ENCODE data around the gene TMEM256.

TMEM256 gene

DNA sequence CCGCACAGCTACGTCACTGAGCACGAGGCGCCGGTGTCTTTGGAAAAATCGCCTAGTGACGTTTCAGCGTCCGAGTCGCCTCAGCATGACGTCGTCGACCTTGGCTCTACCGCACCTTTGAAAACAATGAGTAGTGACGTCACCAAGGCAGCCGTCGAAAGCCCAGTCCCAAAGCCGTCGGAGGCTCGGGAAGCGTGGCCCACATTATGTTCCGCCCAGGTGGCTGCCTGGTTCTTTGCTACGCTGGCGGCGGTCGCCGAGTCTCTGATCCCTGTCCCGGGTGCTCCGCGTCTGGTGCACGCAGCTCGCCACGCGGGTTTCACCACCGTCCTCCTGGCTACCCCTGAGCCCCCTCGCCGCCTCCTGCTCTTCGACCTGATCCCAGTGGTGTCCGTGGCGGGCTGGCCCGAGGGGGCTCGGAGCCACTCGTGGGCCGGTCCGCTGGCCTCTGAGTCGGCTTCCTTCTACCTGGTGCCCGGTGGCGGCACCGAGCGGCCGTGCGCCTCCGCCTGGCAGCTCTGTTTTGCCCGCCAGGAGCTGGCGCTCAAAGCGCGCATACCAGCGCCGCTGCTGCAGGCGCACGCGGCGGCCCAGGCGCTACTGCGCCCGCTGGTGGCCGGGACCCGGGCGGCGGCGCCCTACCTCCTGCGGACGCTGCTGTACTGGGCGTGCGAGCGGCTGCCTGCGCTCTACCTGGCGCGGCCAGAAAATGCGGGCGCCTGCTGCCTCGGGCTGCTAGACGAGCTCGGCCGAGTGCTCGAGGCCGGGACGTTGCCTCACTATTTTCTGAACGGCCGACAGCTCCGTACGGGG is 32.9 kb upstream of the TMEM256 start:
- Histone ChIP-seq H3K23ac (ENCODE audit: low read length in 2 of 2) (no peak overlapping the region), H3K4me2 (ENCODE audit: low read length, poor library complexity, severe bottlenecking) (peak overlapping the region; percentile 79), H3K27me3 (ENCODE audit: control insufficient read depth in 1 of 2, insufficient read depth in 1 of 2, low read length in 2 of 2) (peaks cover 30 to 41% of the 10 kb centered on the region in 2 experiments), H3K9ac (ENCODE audit: low read length) (no peak overlapping the region), H3K36me3 (ENCODE audit: control insufficient read depth in 1 of 2, insufficient read depth in 2 of 2, low read depth in 1 of 2, low read length in 2 of 2) (no peaks in the 10 kb centered on the region), H3K4ac (ENCODE audit: low read depth in 1 of 2, low read length in 2 of 2) (peak overlapping the region in 1 of 2 experiments; percentile 52), H3K14ac (ENCODE audit: low read length in 2 of 2) (no peak overlapping the region), H3K4me3 (ENCODE audit: insufficient read depth in 1 of 2, low read depth in 1 of 2, low read length in 2 of 2) (peak overlapping the region; percentile 52 to 70), H3K18ac (ENCODE audit: low read depth in 1 of 2, low read length in 2 of 2) (no peak overlapping the region), H3K4me1 (ENCODE audit: control insufficient read depth, insufficient read depth, low read depth, low read length) (peaks cover 46% of the 10 kb centered on the region), H2AK5ac (ENCODE audit: low read length, severe bottlenecking) (no peak overlapping the region), H2BK15ac (ENCODE audit: low read depth, poor library complexity, severe bottlenecking) (no peak overlapping the region), H4K91ac (ENCODE audit: low read length) (no peak overlapping the region), H2AFZ (ENCODE audit: low read depth, low read length) (no peak overlapping the region), H2BK12ac (ENCODE audit: low read length in 2 of 2) (no peak overlapping the region), H3K79me1 (replicated peaks; ENCODE audit: low read length, poor library complexity, severe bottlenecking) (peaks cover 10% of the 10 kb centered on the region), H4K8ac (ENCODE audit: low read length) (peak overlapping the region; percentile 47), H3K27ac (ENCODE audit: low read length, poor library complexity, severe bottlenecking) (no peak overlapping the region), H2BK120ac (ENCODE audit: low read depth, low read length) (no peak overlapping the region), H2BK5ac (ENCODE audit: low read depth, low read length, poor library complexity, severe bottlenecking) (no peak overlapping the region), H3K9me3 (ENCODE audit: control insufficient read depth, low read length) (no peaks in the 10 kb centered on the region)
- 6% methylated on average over 87 of the region's 92 CpGs for WGBS
- peak; percentile 73 for DNase-seq

DNA sequence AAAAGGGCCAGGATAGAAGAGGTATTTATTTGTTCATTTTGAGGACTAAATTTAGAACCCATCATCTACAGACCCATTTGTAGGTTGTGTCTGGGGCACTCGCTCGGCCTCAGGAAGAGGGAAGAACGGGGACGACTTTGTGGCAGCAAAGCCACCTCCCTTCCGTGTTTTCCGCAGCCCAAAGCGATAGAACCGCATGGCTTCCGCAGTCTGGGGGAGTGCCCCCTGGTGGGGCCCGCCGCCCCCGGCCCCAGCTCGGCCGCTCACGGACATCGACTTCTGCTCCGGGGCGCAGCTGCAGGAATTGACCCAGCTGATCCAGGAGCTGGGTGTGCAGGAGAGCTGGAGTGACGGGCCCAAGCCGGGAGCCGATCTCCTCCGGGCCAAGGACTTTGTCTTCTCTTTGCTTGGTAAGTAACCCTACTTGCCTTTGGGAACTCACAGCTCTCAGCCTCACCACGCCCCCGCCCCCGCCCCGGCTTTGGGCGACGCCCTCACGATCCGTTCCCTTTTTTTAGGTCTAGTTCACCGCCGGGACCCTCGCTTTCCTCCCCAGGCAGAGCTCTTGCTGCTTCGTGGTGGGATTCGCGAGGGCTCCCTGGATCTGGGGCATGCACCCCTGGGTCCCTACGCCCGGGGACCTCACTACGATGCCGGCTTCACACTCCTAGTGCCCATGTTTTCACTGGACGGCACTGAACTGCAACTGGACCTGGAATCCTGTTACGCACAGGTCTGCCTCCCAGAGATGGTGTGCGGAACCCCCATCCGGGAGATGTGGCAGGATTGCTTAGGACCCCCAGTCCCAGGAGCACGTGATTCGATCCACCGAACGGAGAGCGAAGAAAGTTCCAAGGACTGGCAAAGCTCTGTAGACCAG is 32.0 kb upstream of the TMEM256 start:
- Histone ChIP-seq H3K4me3 (ENCODE audit: insufficient read depth in 1 of 2, low read depth in 1 of 2, low read length in 2 of 2) (peak overlapping the region; percentile 60 to 70), H3K27me3 (ENCODE audit: control insufficient read depth in 1 of 2, insufficient read depth in 1 of 2, low read length in 2 of 2) (peaks cover 23 to 35% of the 10 kb centered on the region in 2 experiments), H2BK120ac (ENCODE audit: low read depth, low read length) (no peak overlapping the region), H3K79me1 (replicated peaks; ENCODE audit: low read length, poor library complexity, severe bottlenecking) (peaks cover 10% of the 10 kb centered on the region), H4K8ac (ENCODE audit: low read length) (peak overlapping the region; percentile 73), H4K91ac (ENCODE audit: low read length) (no peak overlapping the region), H2BK15ac (ENCODE audit: low read depth, poor library complexity, severe bottlenecking) (no peak overlapping the region), H3K4ac (ENCODE audit: low read depth in 1 of 2, low read length in 2 of 2) (peak overlapping the region in 1 of 2 experiments; percentile 57), H3K14ac (ENCODE audit: low read length in 2 of 2) (no peak overlapping the region), H3K36me3 (ENCODE audit: control insufficient read depth in 1 of 2, insufficient read depth in 2 of 2, low read depth in 1 of 2, low read length in 2 of 2) (no peaks in the 10 kb centered on the region), H3K9me3 (ENCODE audit: control insufficient read depth, low read length) (no peaks in the 10 kb centered on the region), H3K9ac (ENCODE audit: low read length) (peak overlapping the region; percentile 51), H3K4me2 (ENCODE audit: low read length, poor library complexity, severe bottlenecking) (peak overlapping the region; percentile 79), H2BK12ac (ENCODE audit: low read length in 2 of 2) (no peak overlapping the region), H3K27ac (ENCODE audit: low read length, poor library complexity, severe bottlenecking) (peak overlapping the region; percentile 24), H3K4me1 (ENCODE audit: control insufficient read depth, insufficient read depth, low read depth, low read length) (peaks cover 46% of the 10 kb centered on the region), H3K18ac (ENCODE audit: low read depth in 1 of 2, low read length in 2 of 2) (peak overlapping the region in 1 of 2 experiments; percentile 6), H2AK5ac (ENCODE audit: low read length, severe bottlenecking) (no peak overlapping the region), H3K23ac (ENCODE audit: low read length in 2 of 2) (no peak overlapping the region), H2BK5ac (ENCODE audit: low read depth, low read length, poor library complexity, severe bottlenecking) (no peak overlapping the region), H2AFZ (ENCODE audit: low read depth, low read length) (peak overlapping the region; percentile 72)
- peak; percentile 48 for DNase-seq
- WGBS: 10% methylated on average over 49 of the region's 49 CpGs

DNA sequence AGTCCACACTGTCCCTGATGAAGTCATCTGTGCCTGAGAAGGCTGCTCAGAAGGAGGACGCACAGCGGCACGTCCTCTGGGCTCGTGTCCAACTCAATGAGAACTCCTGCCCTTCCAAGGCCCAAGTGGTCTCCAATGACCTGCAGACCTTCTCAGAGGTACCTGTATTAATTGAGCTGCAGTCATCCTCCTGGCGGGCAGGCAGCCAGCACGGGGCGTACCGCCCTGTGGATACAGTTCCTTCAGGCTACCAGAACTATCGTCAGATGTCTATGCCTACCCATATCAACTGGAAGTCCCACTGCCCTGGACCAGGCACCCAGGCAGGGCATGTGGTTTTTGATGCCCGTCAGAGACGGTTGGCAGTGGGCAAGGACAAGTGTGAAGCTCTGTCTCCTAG is 28.4 kb upstream of the TMEM256 start:
- Histone ChIP-seq H2BK15ac (ENCODE audit: low read depth, poor library complexity, severe bottlenecking) (no peak overlapping the region), H4K8ac (ENCODE audit: low read length) (no peak overlapping the region), H2AFZ (ENCODE audit: low read depth, low read length) (no peak overlapping the region), H3K27me3 (ENCODE audit: control insufficient read depth in 1 of 2, insufficient read depth in 1 of 2, low read length in 2 of 2) (peaks cover under 1 to 5% of the 10 kb centered on the region in 2 experiments), H2AK5ac (ENCODE audit: low read length, severe bottlenecking) (no peak overlapping the region), H2BK12ac (ENCODE audit: low read length in 2 of 2) (no peak overlapping the region), H2BK120ac (ENCODE audit: low read depth, low read length) (no peak overlapping the region), H3K9ac (ENCODE audit: low read length) (no peak overlapping the region), H3K79me1 (replicated peaks; ENCODE audit: low read length, poor library complexity, severe bottlenecking) (peaks cover 5% of the 10 kb centered on the region), H3K4me1 (ENCODE audit: control insufficient read depth, insufficient read depth, low read depth, low read length) (peaks cover 16% of the 10 kb centered on the region), H3K18ac (ENCODE audit: low read depth in 1 of 2, low read length in 2 of 2) (no peak overlapping the region), H3K4ac (ENCODE audit: low read depth in 1 of 2, low read length in 2 of 2) (no peak overlapping the region), H3K4me3 (ENCODE audit: insufficient read depth in 1 of 2, low read depth in 1 of 2, low read length in 2 of 2) (no peak overlapping the region), H3K9me3 (ENCODE audit: control insufficient read depth, low read length) (no peaks in the 10 kb centered on the region), H4K91ac (ENCODE audit: low read length) (no peak overlapping the region), H3K27ac (ENCODE audit: low read length, poor library complexity, severe bottlenecking) (no peak overlapping the region), H3K23ac (ENCODE audit: low read length in 2 of 2) (no peak overlapping the region), H3K36me3 (ENCODE audit: control insufficient read depth in 1 of 2, insufficient read depth in 2 of 2, low read depth in 1 of 2, low read length in 2 of 2) (no peaks in the 10 kb centered on the region), H2BK5ac (ENCODE audit: low read depth, low read length, poor library complexity, severe bottlenecking) (no peak overlapping the region), H3K14ac (ENCODE audit: low read length in 2 of 2) (no peak overlapping the region), H3K4me2 (ENCODE audit: low read length, poor library complexity, severe bottlenecking) (no peak overlapping the region)
- no peak for DNase-seq
- WGBS: 93% methylated on average over 11 of the region's 11 CpGs

DNA sequence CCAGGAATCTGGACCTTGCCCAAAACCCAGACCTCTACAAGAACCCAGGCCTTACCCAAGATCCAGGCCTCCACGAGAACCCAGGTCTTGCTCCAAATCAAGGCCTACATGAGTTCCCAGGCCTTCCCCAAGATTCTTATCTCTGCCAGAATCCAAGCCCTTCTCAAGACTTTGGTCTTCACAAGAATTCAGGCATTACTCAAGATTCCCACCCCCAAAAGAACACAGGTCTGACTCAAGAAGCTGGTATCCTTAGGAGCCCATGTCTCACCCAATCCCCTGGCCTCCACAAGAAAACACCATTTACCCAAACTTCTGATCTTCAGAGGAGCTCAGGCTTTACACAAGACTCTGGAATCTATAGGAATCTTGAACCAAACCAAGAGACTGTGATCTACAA is 27.3 kb upstream of the TMEM256 start:
- WGBS: 65% methylated on average over 1 of the region's 1 CpG
- H3K4me2 ChIP-seq (ENCODE audit: low read length, poor library complexity, severe bottlenecking): no peak overlapping the region
- H3K27me3 ChIP-seq (ENCODE audit: control insufficient read depth in 1 of 2, insufficient read depth in 1 of 2, low read length in 2 of 2): peaks cover 0 to 2% of the 10 kb centered on the region in 2 experiments
- no peak for DNase-seq
- no peak overlapping the region for H3K18ac ChIP-seq (ENCODE audit: low read depth in 1 of 2, low read length in 2 of 2)
- H3K36me3 ChIP-seq (ENCODE audit: control insufficient read depth in 1 of 2, insufficient read depth in 2 of 2, low read depth in 1 of 2, low read length in 2 of 2): no peaks in the 10 kb centered on the region
- no peak overlapping the region for H2AFZ ChIP-seq (ENCODE audit: low read depth, low read length)
- H3K23ac ChIP-seq (ENCODE audit: low read length in 2 of 2): no peak overlapping the region
- H4K91ac ChIP-seq (ENCODE audit: low read length): no peak overlapping the region
- peaks cover 6% of the 10 kb centered on the region for H3K4me1 ChIP-seq (ENCODE audit: control insufficient read depth, insufficient read depth, low read depth, low read length)
- no peak overlapping the region for H3K27ac ChIP-seq (ENCODE audit: low read length, poor library complexity, severe bottlenecking)
- no peak overlapping the region for H4K8ac ChIP-seq (ENCODE audit: low read length)
- no peak overlapping the region for H3K9ac ChIP-seq (ENCODE audit: low read length)
- no peak overlapping the region for H2BK12ac ChIP-seq (ENCODE audit: low read length in 2 of 2)
- no peak overlapping the region for H2BK120ac ChIP-seq (ENCODE audit: low read depth, low read length)
- no peak overlapping the region for H3K14ac ChIP-seq (ENCODE audit: low read length in 2 of 2)
- H2AK5ac ChIP-seq (ENCODE audit: low read length, severe bottlenecking): no peak overlapping the region
- no peak overlapping the region for H2BK5ac ChIP-seq (ENCODE audit: low read depth, low read length, poor library complexity, severe bottlenecking)
- H3K9me3 ChIP-seq (ENCODE audit: control insufficient read depth, low read length): no peaks in the 10 kb centered on the region
- H3K79me1 ChIP-seq (replicated peaks; ENCODE audit: low read length, poor library complexity, severe bottlenecking): peaks cover under 1% of the 10 kb centered on the region
- no peak overlapping the region for H3K4ac ChIP-seq (ENCODE audit: low read depth in 1 of 2, low read length in 2 of 2)
- H2BK15ac ChIP-seq (ENCODE audit: low read depth, poor library complexity, severe bottlenecking): no peak overlapping the region
- no peak overlapping the region for H3K4me3 ChIP-seq (ENCODE audit: insufficient read depth in 1 of 2, low read depth in 1 of 2, low read length in 2 of 2)

Data from mesenchymal stem cell (in vitro differentiated cells and primary cell).